Measurements from ENCODE around the gene LRRC45.
A peak's percentile ranks its signal among the peaks of the same experiment; 100 is the strongest.

The LRRC45 gene

GRCh38 chr17:81994593-81995462 is 28.3 kb upstream of the LRRC45 start:
- no peak for DNase-seq

- DNase-seq: no peak
Observed at GRCh38 chr17:81995463-81996231, 27.5 kb upstream of the LRRC45 start.

GRCh38 chr17:81996232-81996756 is 26.8 kb upstream of the LRRC45 start:
- no peak for DNase-seq

GRCh38 chr17:81996757-81997441 is 26.2 kb upstream of the LRRC45 start:
- DNase-seq: no peak

- DNase-seq: no peak
Observed at GRCh38 chr17:81998212-81998611, 24.9 kb upstream of the LRRC45 start.

- no peak for DNase-seq
Observed at GRCh38 chr17:81998691-81999438, 24.2 kb upstream of the LRRC45 start.

GRCh38 chr17:81999587-81999975 is 23.5 kb upstream of the LRRC45 start:
- DNase-seq: no peak

- DNase-seq: no peak
Observed at GRCh38 chr17:81999976-82000802, 22.9 kb upstream of the LRRC45 start.

- DNase-seq: no peak
Observed at GRCh38 chr17:82000803-82001570, 22.1 kb upstream of the LRRC45 start.

- DNase-seq: no peak
Observed at GRCh38 chr17:82001571-82002056, 21.5 kb upstream of the LRRC45 start.

- peak; percentile 26 for DNase-seq
Observed at GRCh38 chr17:82003411-82004381, 19.4 kb upstream of the LRRC45 start.

GRCh38 chr17:82004517-82005455 is 18.3 kb upstream of the LRRC45 start:
- DNase-seq: no peak

GRCh38 chr17:82005701-82006348 is 17.3 kb upstream of the LRRC45 start:
- no peak for DNase-seq

- DNase-seq: no peak
Observed at GRCh38 chr17:82006468-82007227, 16.5 kb upstream of the LRRC45 start.

GRCh38 chr17:82007228-82007494 is 15.9 kb upstream of the LRRC45 start:
- DNase-seq: no peak

- DNase-seq: no peak
Observed at GRCh38 chr17:82007495-82008257, 15.4 kb upstream of the LRRC45 start.
